DOHH2 (cell line): ENCODE measurements around the gene ITGAX.

ENCODE experiments used
- CTCF ChIP-seq: fragments of 200-600 bp; sonication (generic); IDR thresholded peaks from one replicate; pipeline ENCODE4 v1.5.1; 2014; ENCODE audit warnings: antibody characterized with exemption, mild to moderate bottlenecking, low read depth, low read length; ENCODE audit not compliant: poor library complexity, severe bottlenecking
- EZH2phosphoT487 ChIP-seq: fragments of 200-600 bp; sonication (generic); IDR thresholded peaks from 2 replicates; pipeline ENCODE4 v1.6.1; 2017; ENCODE audit warnings: borderline replicate concordance, mild to moderate bottlenecking, antibody characterized with exemption, low read length, moderate library complexity, mixed read lengths

- TF ChIP-seq CTCF, result no peak
- TF ChIP-seq EZH2phosphoT487, result no peak
These were observed 10.3 kb downstream of the ITGAX start for GRCh38 chr16:31365131-31365865.
